WTC11 (cell line): ENCODE results near the gene FLT4. TPM values are rescaled to one million over a fixed set of nuclear protein-coding genes. Genes with fewer than 3 reads are reported as not detected.

ENCODE experiments used
- ATAC-seq: fragments of 200-7000 bp; cut with Tn5 transposase; 2 replicates; pipeline ENCODE4 v1.10.0; 2021; ENCODE audit warnings: mild to moderate bottlenecking, moderate library complexity
- CTCF ChIA-PET: fragments of 300-600 bp; sonication (Branson Sonifier 250); formaldehyde crosslinking; loops from one replicate; lab custom pipeline; 2021; ENCODE audit warnings: antibody characterized with exemption; lab: Charles Lee
- POLR2A ChIA-PET: fragments of 350-600 bp; sonication (Branson Sonifier 250); formaldehyde crosslinking; loops from one replicate; lab custom pipeline; 2021; ENCODE audit warnings: antibody characterized with exemption; lab: Charles Lee
- DNase-seq: peaks from one replicate; pipeline ENCODE4 v3.0.0; 2021; ENCODE audit warnings: low spot score
- H3K27ac Mint-ChIP-seq: 2 replicates; pipeline ENCODE4 v1.8.0; 2021; ENCODE audit warnings: mixed read lengths
- H3K27me3 Mint-ChIP-seq: 2 replicates; pipeline ENCODE4 v1.8.0; 2021; ENCODE audit warnings: low read depth, mild to moderate bottlenecking, moderate library complexity, mixed read lengths
- H3K36me3 Mint-ChIP-seq: 2 replicates; pipeline ENCODE4 v1.8.0; 2021; ENCODE audit warnings: mixed read lengths
- H3K4me1 Mint-ChIP-seq: 2 replicates; pipeline ENCODE4 v1.8.0; 2022; ENCODE audit warnings: mixed read lengths
- H3K4me3 Mint-ChIP-seq: 2 replicates; pipeline ENCODE4 v1.8.0; 2021; ENCODE audit warnings: mild to moderate bottlenecking, moderate library complexity, mixed read lengths
- H3K9me3 Mint-ChIP-seq: 2 replicates; pipeline ENCODE4 v1.8.0; 2021; ENCODE audit warnings: mixed read lengths
- CREB1 ChIP-seq: sonication (generic); formaldehyde crosslinking; IDR thresholded peaks from 2 replicates; pipeline ENCODE4 v1.8.0; 2023; ENCODE audit warnings: mild to moderate bottlenecking, missing genetic modification reagents
- GABPB1 ChIP-seq: sonication (generic); formaldehyde crosslinking; IDR thresholded peaks from 2 replicates; pipeline ENCODE4 v1.8.1; 2023; ENCODE audit warnings: mild to moderate bottlenecking, missing genetic modification reagents
- GRHL2 ChIP-seq: fragments of 250-450 bp; sonication (Bioruptor Pico); IDR thresholded peaks from 2 replicates; pipeline ENCODE4 v1.8.0; 2022; ENCODE audit warnings: mild to moderate bottlenecking, moderate library complexity; ENCODE audit not compliant: insufficient replicate concordance, severe bottlenecking
- IRF2 ChIP-seq: sonication (generic); formaldehyde crosslinking; IDR thresholded peaks from 2 replicates; pipeline ENCODE4 v1.8.0; 2022; ENCODE audit warnings: low read depth, missing genetic modification reagents, borderline replicate concordance
- MYBL2 ChIP-seq: sonication (generic); formaldehyde crosslinking; IDR thresholded peaks from 2 replicates; pipeline ENCODE4 v1.8.1; 2023; ENCODE audit warnings: mild to moderate bottlenecking, moderate library complexity, missing genetic modification reagents
- NR1H2 ChIP-seq: sonication (generic); formaldehyde crosslinking; IDR thresholded peaks from 2 replicates; pipeline ENCODE4 v1.9.0; 2021; ENCODE audit warnings: mild to moderate bottlenecking, moderate library complexity, missing genetic modification reagents
- NR3C1 ChIP-seq: sonication (generic); formaldehyde crosslinking; conservative IDR thresholded peaks from 2 replicates; pipeline ENCODE4 v1.8.1; 2023; ENCODE audit warnings: low read depth, mild to moderate bottlenecking, missing genetic modification reagents
- SP1 ChIP-seq: sonication (generic); formaldehyde crosslinking; conservative IDR thresholded peaks from 2 replicates; pipeline ENCODE4 v1.8.1; 2022; ENCODE audit warnings: missing genetic modification reagents
- ZNF138 ChIP-seq: sonication (generic); formaldehyde crosslinking; conservative IDR thresholded peaks from 2 replicates; pipeline ENCODE4 v1.8.1; 2022; ENCODE audit warnings: mild to moderate bottlenecking, moderate library complexity, missing genetic modification reagents
- ZNF317 ChIP-seq: sonication (generic); formaldehyde crosslinking; IDR thresholded peaks from 2 replicates; pipeline ENCODE4 v1.8.1; 2023; ENCODE audit warnings: low read depth, mild to moderate bottlenecking, moderate library complexity, missing genetic modification reagents, borderline replicate concordance
- ZNF423 ChIP-seq: fragments of 250-450 bp; sonication (Bioruptor Pico); IDR thresholded peaks from 2 replicates; pipeline ENCODE4 v2.1.2; 2022; ENCODE audit warnings: mild to moderate bottlenecking, moderate library complexity
- total RNA-seq: library from RNA; stranded (reverse); gene quantifications from 3 replicates; pipeline ENCODE4 v1.2.3, GENCODE V29; 2021
- TF ChIP-seq, protein P1 (sequence below): sonication (generic); formaldehyde crosslinking; IDR thresholded peaks from 2 replicates; pipeline ENCODE4 v1.8.0; 2022; ENCODE audit warnings: mild to moderate bottlenecking, missing genetic modification reagents
- TF ChIP-seq, protein P2 (sequence below): sonication (generic); formaldehyde crosslinking; IDR thresholded peaks from 2 replicates; pipeline ENCODE4 v1.8.0; 2022; ENCODE audit warnings: mild to moderate bottlenecking, missing genetic modification reagents
- TF ChIP-seq, protein P3 (sequence below): fragments of 250-450 bp; sonication (Bioruptor Pico); IDR thresholded peaks from 2 replicates; pipeline ENCODE4 v1.9.0; 2021; ENCODE audit warnings: mild to moderate bottlenecking, borderline replicate concordance
- TF ChIP-seq, protein P4 (sequence below): sonication (generic); formaldehyde crosslinking; IDR thresholded peaks from 2 replicates; pipeline ENCODE4 v1.8.0; 2023; ENCODE audit warnings: missing genetic modification reagents, mild to moderate bottlenecking, borderline replicate concordance
- TF ChIP-seq, protein P5 (sequence below): sonication (generic); formaldehyde crosslinking; IDR thresholded peaks from 2 replicates; pipeline ENCODE4 v1.8.0; 2023; ENCODE audit warnings: mild to moderate bottlenecking, missing genetic modification reagents
- TF ChIP-seq, protein P6 (sequence below): fragments of 250-450 bp; sonication (Bioruptor Pico); IDR thresholded peaks from 2 replicates; pipeline ENCODE4 v1.8.0; 2021; ENCODE audit warnings: mild to moderate bottlenecking

Gene FLT4
- total RNA-seq, 1 experiment from 2014 or later, result 12.4 TPM

DNA sequence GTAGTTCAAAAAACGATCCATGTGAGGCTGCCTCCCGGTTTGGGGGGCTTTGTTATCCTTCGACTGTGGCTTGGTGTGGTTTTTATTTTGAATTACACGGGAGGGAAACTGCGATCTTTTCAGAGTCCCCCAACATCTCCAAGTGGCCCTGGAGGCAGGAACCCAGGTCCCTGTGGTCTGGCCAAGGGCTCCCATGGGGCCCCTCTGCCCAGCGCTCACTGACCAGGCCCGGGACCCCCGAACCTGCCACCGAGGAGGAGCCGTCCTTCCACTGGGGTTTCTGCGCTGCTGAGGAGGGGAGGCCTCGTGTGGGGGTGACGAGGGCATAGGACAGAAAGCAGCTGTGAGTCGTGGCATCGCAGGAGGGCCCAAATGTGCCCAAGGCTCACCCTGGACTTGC lies 40.0 kb downstream of the FLT4 start (continued):
- TF ChIP-seq IRF2 (CRISPR knock-in tag) (no peak), SP1 (CRISPR knock-in tag) (no peak), GRHL2 (CRISPR knock-in tag) (no peak)
- TF ChIP-seq, all 79 proteins: peak for 0

DNA sequence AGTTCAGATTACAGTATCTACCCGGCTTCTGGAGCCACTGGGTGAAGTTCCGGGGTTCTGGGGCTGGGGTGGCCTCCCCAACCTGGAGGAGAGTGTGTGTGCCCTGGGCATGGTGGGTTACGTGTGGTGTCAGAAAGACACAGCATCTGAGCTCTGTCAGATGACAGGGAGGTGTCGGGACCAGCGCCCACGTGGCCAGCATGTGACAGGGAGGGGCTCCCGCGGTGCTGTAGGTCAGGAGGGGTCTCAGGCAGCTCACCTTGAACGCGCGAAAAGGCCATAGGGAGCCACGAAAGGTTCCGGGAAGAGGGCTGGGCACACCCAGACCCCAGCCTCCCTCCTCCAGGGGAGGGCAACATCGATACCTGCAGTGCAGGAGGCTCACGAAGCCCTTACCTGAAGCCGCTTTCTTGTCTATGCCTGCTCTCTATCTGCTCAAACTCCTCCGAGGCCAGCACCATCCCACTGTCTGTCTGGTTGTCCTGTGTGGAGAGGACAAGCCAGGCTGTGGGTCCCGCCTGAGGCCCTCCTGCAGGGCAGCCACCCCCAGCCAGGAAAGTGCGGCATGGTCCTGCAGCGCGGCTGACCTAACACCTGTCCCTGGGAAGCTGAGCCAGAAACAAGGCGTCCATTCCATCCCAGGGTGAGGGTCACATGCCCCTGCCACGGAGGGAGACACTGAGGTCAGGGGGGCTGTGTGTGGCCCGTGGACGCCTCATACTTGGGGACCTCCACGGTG lies 40.7 kb downstream of the FLT4 start:
- H3K9me3 Mint-ChIP-seq, result no peaks in the 10 kb centered on the region
- no peaks in the 10 kb centered on the region for H3K36me3 Mint-ChIP-seq
- ATAC-seq (no peak), DNase-seq (no peak)
- POLR2A ChIA-PET, result no interaction called here
- no peak overlapping the region for H3K4me3 Mint-ChIP-seq
- no peaks in the 10 kb centered on the region for H3K4me1 Mint-ChIP-seq
- CTCF ChIA-PET, result interaction anchor here (7.2 kb wide), 1 partner anchor 10 kb away, joined by 54 read pairs; no protein-coding TSS in a partner anchor
- no peaks in the 10 kb centered on the region for H3K27me3 Mint-ChIP-seq
- H3K27ac Mint-ChIP-seq, result no peak overlapping the region
- TF ChIP-seq, protein P1, sequence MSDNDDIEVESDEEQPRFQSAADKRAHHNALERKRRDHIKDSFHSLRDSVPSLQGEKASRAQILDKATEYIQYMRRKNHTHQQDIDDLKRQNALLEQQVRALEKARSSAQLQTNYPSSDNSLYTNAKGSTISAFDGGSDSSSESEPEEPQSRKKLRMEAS (CRISPR knock-in tag), result no peak
- TF ChIP-seq ZNF317 (CRISPR knock-in tag) (no peak), ZNF423 (no peak), MYBL2 (CRISPR knock-in tag) (no peak), GABPB1 (no peak), NR1H2 (CRISPR knock-in tag) (no peak), NR3C1 (CRISPR knock-in tag) (no peak), ZNF138 (no peak), CREB1 (no peak)
- TF ChIP-seq, protein P2, sequence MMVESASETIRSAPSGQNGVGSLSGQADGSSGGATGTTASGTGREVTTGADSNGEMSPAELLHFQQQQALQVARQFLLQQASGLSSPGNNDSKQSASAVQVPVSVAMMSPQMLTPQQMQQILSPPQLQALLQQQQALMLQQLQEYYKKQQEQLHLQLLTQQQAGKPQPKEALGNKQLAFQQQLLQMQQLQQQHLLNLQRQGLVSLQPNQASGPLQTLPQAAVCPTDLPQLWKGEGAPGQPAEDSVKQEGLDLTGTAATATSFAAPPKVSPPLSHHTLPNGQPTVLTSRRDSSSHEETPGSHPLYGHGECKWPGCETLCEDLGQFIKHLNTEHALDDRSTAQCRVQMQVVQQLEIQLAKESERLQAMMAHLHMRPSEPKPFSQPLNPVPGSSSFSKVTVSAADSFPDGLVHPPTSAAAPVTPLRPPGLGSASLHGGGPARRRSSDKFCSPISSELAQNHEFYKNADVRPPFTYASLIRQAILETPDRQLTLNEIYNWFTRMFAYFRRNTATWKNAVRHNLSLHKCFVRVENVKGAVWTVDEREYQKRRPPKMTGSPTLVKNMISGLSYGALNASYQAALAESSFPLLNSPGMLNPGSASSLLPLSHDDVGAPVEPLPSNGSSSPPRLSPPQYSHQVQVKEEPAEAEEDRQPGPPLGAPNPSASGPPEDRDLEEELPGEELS (CRISPR knock-in tag), result no peak
- TF ChIP-seq, protein P3, sequence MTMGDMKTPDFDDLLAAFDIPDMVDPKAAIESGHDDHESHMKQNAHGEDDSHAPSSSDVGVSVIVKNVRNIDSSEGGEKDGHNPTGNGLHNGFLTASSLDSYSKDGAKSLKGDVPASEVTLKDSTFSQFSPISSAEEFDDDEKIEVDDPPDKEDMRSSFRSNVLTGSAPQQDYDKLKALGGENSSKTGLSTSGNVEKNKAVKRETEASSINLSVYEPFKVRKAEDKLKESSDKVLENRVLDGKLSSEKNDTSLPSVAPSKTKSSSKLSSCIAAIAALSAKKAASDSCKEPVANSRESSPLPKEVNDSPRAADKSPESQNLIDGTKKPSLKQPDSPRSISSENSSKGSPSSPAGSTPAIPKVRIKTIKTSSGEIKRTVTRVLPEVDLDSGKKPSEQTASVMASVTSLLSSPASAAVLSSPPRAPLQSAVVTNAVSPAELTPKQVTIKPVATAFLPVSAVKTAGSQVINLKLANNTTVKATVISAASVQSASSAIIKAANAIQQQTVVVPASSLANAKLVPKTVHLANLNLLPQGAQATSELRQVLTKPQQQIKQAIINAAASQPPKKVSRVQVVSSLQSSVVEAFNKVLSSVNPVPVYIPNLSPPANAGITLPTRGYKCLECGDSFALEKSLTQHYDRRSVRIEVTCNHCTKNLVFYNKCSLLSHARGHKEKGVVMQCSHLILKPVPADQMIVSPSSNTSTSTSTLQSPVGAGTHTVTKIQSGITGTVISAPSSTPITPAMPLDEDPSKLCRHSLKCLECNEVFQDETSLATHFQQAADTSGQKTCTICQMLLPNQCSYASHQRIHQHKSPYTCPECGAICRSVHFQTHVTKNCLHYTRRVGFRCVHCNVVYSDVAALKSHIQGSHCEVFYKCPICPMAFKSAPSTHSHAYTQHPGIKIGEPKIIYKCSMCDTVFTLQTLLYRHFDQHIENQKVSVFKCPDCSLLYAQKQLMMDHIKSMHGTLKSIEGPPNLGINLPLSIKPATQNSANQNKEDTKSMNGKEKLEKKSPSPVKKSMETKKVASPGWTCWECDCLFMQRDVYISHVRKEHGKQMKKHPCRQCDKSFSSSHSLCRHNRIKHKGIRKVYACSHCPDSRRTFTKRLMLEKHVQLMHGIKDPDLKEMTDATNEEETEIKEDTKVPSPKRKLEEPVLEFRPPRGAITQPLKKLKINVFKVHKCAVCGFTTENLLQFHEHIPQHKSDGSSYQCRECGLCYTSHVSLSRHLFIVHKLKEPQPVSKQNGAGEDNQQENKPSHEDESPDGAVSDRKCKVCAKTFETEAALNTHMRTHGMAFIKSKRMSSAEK, result no peak
- TF ChIP-seq, protein P4, sequence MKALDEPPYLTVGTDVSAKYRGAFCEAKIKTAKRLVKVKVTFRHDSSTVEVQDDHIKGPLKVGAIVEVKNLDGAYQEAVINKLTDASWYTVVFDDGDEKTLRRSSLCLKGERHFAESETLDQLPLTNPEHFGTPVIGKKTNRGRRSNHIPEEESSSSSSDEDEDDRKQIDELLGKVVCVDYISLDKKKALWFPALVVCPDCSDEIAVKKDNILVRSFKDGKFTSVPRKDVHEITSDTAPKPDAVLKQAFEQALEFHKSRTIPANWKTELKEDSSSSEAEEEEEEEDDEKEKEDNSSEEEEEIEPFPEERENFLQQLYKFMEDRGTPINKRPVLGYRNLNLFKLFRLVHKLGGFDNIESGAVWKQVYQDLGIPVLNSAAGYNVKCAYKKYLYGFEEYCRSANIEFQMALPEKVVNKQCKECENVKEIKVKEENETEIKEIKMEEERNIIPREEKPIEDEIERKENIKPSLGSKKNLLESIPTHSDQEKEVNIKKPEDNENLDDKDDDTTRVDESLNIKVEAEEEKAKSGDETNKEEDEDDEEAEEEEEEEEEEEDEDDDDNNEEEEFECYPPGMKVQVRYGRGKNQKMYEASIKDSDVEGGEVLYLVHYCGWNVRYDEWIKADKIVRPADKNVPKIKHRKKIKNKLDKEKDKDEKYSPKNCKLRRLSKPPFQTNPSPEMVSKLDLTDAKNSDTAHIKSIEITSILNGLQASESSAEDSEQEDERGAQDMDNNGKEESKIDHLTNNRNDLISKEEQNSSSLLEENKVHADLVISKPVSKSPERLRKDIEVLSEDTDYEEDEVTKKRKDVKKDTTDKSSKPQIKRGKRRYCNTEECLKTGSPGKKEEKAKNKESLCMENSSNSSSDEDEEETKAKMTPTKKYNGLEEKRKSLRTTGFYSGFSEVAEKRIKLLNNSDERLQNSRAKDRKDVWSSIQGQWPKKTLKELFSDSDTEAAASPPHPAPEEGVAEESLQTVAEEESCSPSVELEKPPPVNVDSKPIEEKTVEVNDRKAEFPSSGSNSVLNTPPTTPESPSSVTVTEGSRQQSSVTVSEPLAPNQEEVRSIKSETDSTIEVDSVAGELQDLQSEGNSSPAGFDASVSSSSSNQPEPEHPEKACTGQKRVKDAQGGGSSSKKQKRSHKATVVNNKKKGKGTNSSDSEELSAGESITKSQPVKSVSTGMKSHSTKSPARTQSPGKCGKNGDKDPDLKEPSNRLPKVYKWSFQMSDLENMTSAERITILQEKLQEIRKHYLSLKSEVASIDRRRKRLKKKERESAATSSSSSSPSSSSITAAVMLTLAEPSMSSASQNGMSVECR (CRISPR knock-in tag), result no peak
- TF ChIP-seq, protein P5, sequence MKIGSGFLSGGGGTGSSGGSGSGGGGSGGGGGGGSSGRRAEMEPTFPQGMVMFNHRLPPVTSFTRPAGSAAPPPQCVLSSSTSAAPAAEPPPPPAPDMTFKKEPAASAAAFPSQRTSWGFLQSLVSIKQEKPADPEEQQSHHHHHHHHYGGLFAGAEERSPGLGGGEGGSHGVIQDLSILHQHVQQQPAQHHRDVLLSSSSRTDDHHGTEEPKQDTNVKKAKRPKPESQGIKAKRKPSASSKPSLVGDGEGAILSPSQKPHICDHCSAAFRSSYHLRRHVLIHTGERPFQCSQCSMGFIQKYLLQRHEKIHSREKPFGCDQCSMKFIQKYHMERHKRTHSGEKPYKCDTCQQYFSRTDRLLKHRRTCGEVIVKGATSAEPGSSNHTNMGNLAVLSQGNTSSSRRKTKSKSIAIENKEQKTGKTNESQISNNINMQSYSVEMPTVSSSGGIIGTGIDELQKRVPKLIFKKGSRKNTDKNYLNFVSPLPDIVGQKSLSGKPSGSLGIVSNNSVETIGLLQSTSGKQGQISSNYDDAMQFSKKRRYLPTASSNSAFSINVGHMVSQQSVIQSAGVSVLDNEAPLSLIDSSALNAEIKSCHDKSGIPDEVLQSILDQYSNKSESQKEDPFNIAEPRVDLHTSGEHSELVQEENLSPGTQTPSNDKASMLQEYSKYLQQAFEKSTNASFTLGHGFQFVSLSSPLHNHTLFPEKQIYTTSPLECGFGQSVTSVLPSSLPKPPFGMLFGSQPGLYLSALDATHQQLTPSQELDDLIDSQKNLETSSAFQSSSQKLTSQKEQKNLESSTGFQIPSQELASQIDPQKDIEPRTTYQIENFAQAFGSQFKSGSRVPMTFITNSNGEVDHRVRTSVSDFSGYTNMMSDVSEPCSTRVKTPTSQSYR, result no peak
- TF ChIP-seq, protein P6, sequence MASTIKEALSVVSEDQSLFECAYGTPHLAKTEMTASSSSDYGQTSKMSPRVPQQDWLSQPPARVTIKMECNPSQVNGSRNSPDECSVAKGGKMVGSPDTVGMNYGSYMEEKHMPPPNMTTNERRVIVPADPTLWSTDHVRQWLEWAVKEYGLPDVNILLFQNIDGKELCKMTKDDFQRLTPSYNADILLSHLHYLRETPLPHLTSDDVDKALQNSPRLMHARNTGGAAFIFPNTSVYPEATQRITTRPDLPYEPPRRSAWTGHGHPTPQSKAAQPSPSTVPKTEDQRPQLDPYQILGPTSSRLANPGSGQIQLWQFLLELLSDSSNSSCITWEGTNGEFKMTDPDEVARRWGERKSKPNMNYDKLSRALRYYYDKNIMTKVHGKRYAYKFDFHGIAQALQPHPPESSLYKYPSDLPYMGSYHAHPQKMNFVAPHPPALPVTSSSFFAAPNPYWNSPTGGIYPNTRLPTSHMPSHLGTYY (CRISPR knock-in tag), result no peak
